ENCODE data around the gene PRG2.
"Not testable (repeated sequence)": the region's sequence is repeated elsewhere in the genome, so short reads cannot be mapped to it uniquely, and the experiment has no call there.

Gene PRG2

DNA sequence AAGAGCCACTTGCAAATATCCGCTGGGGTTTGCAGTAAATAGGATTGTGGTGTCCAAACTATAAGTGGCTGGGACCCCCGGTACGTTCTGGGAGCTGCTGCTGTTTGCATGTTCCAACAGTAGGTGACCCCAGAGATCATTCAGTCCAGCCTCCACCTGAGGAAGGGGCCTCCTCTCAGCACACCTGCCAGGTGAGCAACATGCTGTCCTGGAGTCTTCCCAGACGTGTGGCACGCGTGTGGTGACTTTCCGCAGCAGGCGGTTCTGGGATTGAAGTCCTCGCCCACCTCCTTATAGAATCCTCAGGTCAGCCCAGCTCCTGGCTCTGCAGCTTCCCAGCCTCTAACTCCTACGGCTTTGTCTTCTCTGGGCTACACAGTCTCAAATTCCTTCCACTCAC, 45.6 kb downstream of the PRG2 start:
- no peak for DNase-seq

DNA sequence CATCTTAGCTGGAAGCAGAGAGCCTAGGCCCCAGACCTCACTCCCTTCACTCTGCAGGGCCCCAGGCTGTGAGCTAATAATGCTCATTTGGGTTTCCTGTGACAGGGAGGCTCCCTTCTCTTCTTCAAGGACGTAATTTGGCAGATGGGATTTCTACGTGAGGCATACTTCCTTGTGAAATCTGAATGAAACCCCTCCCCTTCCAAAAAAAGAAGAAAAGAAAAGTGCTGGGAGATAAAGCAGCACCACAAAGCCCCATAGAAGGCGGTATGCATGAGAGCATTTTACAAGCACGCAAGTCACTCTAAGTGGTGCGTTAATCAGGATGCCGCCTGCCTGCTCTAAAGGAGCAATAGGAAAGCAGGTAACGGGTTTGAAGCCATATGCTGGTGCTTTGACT, 46.6 kb downstream of the PRG2 start:
- DNase-seq, result no peak

DNA sequence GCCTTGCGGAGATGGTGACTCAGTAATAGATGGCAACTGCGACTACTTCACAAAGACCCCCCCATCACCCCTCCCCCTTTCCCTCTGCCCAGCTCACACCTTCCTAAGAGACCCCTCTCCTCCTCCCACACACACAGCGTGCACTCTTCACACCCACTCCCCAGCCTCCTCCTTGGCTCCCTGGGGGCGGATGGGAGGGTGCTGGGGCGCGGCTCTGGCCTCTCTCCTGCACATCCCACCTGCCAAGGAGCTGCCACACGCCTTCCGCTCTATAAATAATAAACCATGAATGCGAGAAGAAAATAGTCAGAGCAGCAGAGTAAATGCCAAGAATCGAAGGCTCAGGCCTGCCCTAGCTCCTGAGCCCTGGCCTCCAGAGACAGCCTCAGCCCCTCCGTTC, 47.7 kb downstream of the PRG2 start:
- no peak for DNase-seq

DNA sequence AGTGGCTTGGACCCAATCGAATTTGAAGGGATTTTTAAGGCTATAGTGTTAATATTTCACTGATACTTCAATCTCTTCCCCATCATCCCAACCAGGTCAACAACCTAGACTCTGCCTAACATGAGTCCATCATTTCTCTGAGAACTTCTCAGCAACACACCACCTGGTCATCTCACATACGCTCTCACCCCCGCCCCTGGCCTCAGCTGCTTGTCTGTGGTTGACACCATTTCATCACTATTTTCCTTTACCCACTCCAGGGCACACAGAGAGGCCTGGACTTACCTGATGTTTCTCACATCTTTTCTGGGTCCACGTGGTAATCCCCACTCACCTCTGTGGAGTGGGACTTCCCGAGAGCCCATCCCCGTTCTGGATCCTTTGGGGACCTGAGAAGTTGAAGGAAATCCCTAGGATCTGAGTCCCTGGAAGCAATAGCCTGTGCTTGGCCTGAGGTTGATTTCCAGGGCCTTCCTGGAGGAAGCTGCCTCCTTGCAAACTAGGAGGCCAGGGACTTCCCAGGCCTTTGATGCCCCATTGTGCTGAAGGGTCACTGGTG, 49.1 kb downstream of the PRG2 start:
- DNase-seq, result no peak

DNA sequence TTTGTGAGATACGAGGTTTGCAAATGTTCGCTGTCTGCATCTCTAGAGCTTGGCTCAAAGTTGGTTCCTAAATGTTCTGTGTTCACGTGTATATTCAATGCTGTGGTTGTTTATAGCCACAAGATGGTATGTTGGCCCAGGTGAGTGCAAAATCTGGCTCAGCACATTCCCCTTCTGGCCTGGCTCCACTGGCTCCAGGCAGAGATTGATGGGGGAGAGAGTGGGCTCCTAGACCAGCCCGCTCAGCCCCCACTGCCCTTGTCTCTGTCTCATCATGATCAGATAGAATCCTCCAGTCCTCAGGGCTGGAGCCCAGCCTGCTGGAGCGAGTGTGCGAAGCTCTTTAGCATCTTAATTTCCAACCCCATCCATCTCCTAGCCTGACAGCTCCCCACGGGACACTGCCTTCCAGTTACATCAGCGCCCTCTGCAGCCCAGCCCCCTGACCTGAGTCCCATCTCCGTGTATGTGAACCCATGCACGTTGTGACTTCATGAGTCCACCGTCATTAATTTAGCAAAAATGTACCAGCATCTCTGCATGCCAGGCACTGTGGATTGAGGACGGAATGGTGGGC, 50.3 kb downstream of the PRG2 start:
- peak; percentile 75 for DNase-seq

DNA sequence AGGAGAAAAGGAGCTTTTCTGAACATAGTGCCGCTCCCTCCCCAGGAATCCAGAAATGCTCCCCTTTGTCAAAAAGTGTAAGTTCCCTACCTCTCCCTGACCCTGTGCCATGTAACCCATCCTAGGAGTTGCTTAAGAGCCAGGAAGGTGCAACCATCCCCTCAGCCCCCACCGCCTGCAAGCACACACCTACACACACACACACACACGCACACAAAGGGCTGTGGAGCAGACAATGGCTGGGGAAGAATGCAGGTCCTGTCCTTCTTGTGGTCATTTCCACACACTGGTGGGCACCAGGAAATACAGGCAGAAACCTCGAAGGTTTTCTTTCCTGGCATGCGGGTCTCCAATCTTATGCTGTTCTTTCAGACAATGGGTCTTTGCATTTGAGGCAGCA, 51.1 kb downstream of the PRG2 start:
- no peak for DNase-seq

DNA sequence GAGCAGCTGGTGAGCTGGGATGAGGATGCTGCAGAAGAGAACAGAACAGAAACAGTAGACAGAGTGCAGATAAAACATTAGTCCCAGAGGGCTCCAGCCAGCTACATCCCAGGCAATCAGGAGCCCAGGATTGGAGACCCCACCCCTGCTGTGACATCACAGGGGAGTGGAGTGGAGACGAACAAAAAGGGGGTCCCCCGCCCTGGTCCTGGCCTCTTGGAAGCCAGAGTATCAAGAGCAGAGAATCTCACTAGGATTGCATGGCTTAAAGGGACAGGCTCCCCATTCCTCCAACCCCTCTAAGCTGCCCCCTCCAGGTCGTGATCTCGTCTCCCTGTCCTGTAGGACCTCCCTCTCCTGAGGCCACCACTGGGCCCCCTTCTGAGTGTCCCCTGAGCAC, 52.3 kb downstream of the PRG2 start, which contains the start of gene P2RX3:
Gene P2RX3, plus strand, starts transcription at position 211 of the 400 bp plus-strand sequence. CDS start 199 bp downstream, outside the sequence.
- no peak for DNase-seq

DNA sequence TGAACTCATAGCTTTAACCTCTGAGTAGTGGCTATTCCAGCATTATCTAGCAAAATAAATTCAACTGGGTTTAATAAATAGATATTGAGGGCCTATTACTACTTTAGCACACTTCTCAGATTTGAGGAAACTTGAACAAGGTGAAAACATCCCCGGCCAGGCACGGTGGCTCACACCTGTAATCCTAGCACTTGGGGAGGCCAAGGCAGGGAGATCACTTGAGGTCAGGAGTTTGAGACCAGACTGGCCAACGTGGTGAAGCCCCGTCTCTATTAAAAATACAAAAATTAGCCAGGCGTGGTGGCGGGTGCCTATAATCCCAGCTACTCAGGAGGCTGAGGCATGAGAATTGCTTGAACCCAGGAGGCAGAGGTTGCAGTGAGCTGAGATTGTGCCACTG, 53.6 kb downstream of the PRG2 start:
- not testable (repeated sequence) for DNase-seq

Measured in NCI-H1436 (cell line).